Keratinocyte (primary cell): Measurements from ENCODE around the gene SULT4A1. TPM values are rescaled to one million over a fixed set of nuclear protein-coding genes. Genes with fewer than 3 reads are reported as not detected.

Source experiments
- DNase-seq: peaks from one replicate; pipeline ENCODE4 v3.0.0-alpha.2; 2011; ENCODE audit warnings: low read depth, missing footprints, low spot score
- FAIRE-seq: peaks from 2 replicates; lab custom pipeline; 2011; peaks lifted over from hg19 to GRCh38; lab: Jason Lieb, UNC
- H2AFZ ChIP-seq: 2 replicates; pipeline ENCODE4 v1.6.0; 2012; ENCODE audit warnings: low read length, control low read depth, inconsistent platforms; ENCODE audit not compliant: control insufficient read depth
- H3K27ac ChIP-seq: 2 replicates; pipeline ENCODE4 v1.5.1; 2011; ENCODE audit warnings: low read length; ENCODE audit not compliant: control insufficient read depth, insufficient read depth
- H3K27me3 ChIP-seq: 3 replicates; pipeline ENCODE4 v1.6.0; 2011; ENCODE audit warnings: low read length; ENCODE audit not compliant: control insufficient read depth, insufficient read depth; ENCODE audit errors: extremely low read depth
- H3K36me3 ChIP-seq, 2 experiments: 2 replicates in 1 of 2; 3 replicates in 1 of 2; pipeline ENCODE4 v1.5.1; 2011; ENCODE audit warnings: low read length in 2 of 2, mild to moderate bottlenecking in 1 of 2; ENCODE audit not compliant: control insufficient read depth in 2 of 2, insufficient read depth in 2 of 2; ENCODE audit errors: extremely low read depth in 1 of 2
- H3K4me1 ChIP-seq: 3 replicates; pipeline ENCODE4 v1.5.1; 2011; ENCODE audit warnings: low read length; ENCODE audit not compliant: control insufficient read depth, insufficient read depth; ENCODE audit errors: extremely low read depth
- H3K4me2 ChIP-seq: 3 replicates; pipeline ENCODE4 v1.6.0; 2011; ENCODE audit warnings: low read depth, low read length; ENCODE audit not compliant: control insufficient read depth, insufficient read depth; ENCODE audit errors: extremely low read depth
- H3K4me3 ChIP-seq, 3 experiments: fragments of 200-600 bp in 1 of 3; sonication (generic) in 1 of 3; 2 replicates in 2 of 3; 3 replicates in 1 of 3; pipeline ENCODE4 v1.5.1; 2011 to 2016; ENCODE audit warnings: low read length in 3 of 3, mild to moderate bottlenecking in 3 of 3, control low read depth in 2 of 3, inconsistent platforms in 1 of 3, low read depth in 1 of 3, mixed read lengths in 1 of 3, mixed run types in 1 of 3, moderate library complexity in 1 of 3; ENCODE audit not compliant: control insufficient read depth in 2 of 3, insufficient read depth in 2 of 3; ENCODE audit errors: extremely low read depth in 1 of 3
- H3K79me2 ChIP-seq: 2 replicates; pipeline ENCODE4 v1.6.0; 2012; ENCODE audit warnings: low read length; ENCODE audit not compliant: control insufficient read depth, insufficient read depth
- H3K9ac ChIP-seq: 3 replicates; pipeline ENCODE4 v1.6.0; 2011; ENCODE audit warnings: low read length; ENCODE audit not compliant: control insufficient read depth, insufficient read depth; ENCODE audit errors: extremely low read depth
- H3K9me1 ChIP-seq: 3 replicates; pipeline ENCODE4 v1.6.0; 2011; ENCODE audit warnings: low read length; ENCODE audit not compliant: control insufficient read depth, insufficient read depth; ENCODE audit errors: extremely low read depth
- H3K9me3 ChIP-seq: 2 replicates; pipeline ENCODE4 v1.5.1; 2012; ENCODE audit warnings: low read depth, low read length; ENCODE audit not compliant: control insufficient read depth
- H4K20me1 ChIP-seq: 3 replicates; pipeline ENCODE4 v1.6.0; 2011; ENCODE audit warnings: low read length; ENCODE audit not compliant: control insufficient read depth, insufficient read depth; ENCODE audit errors: extremely low read depth
- EZH2 ChIP-seq: IDR thresholded peaks from one replicate; pipeline ENCODE4 v1.6.1; 2012; ENCODE audit warnings: inconsistent platforms, mild to moderate bottlenecking, low read length, moderate library complexity
- dilution Hi-C: fragments of 300-500 bp; cut with MboI; formaldehyde crosslinking; loops from one replicate; pipeline ENCODE4 v1.7.0; 2020; ENCODE audit warnings: low sequenced_read_pairs; ENCODE audit not compliant: extremely low pct_ligation_motif_present
- polyA plus RNA-seq, 5 experiments: library from polyadenylated mRNA; depleted of rRNA in 3 of 5; stranded (reverse) in 3 of 5; stranded (forward) in 1 of 5; unstranded in 1 of 5; fragments of >200 nt; gene quantifications; 1 replicate in 1 of 5; 2 replicates in 3 of 5; 3 replicates in 1 of 5; pipeline versions ENCODE4 v1.2.1 to v1.2.3, GENCODE V29; 2011 to 2012; ENCODE audit warnings: missing spikeins in 2 of 5, low read depth in 1 of 5, low replicate concordance in 1 of 5
- TF ChIP-seq, protein P1 (sequence below), 3 experiments: IDR thresholded peaks in 1 of 3; conservative IDR thresholded peaks in 1 of 3; optimal IDR thresholded peaks in 1 of 3; 2 replicates in 2 of 3; 3 replicates in 1 of 3; pipeline versions ENCODE3 to v1.5.1; 2011; ENCODE audit warnings: low read length in 3 of 3, mild to moderate bottlenecking in 3 of 3, moderate library complexity in 2 of 3, control low read depth in 1 of 3, inconsistent platforms in 1 of 3; ENCODE audit not compliant: insufficient read depth in 2 of 3; ENCODE audit errors: extremely low read depth in 1 of 3

SULT4A1 gene
- polyA plus RNA-seq, 1 donor (not counting 4 experiments of a cell fraction or from before 2014, with no cell fraction given): 0.26 TPM

- Histone ChIP-seq H4K20me1 (no peaks in the 10 kb centered on the region), H3K9me3 (no peaks in the 10 kb centered on the region), H3K79me2 (no peaks in the 10 kb centered on the region), H3K4me1 (no peaks in the 10 kb centered on the region), H3K4me2 (no peak overlapping the region), H3K27me3 (peaks cover 34% of the 10 kb centered on the region), H3K4me3 (peak overlapping the region in 1 of 3 experiments; percentile 36), H3K9ac (no peak overlapping the region), H3K9me1 (no peaks in the 10 kb centered on the region), H2AFZ (no peak overlapping the region), H3K27ac (no peak overlapping the region), H3K36me3 (no peaks in the 10 kb centered on the region)
- no peak for FAIRE-seq
- dilution Hi-C loops: no loop called here
- TF ChIP-seq EZH2: peak; percentile 48
- TF ChIP-seq, protein P1, sequence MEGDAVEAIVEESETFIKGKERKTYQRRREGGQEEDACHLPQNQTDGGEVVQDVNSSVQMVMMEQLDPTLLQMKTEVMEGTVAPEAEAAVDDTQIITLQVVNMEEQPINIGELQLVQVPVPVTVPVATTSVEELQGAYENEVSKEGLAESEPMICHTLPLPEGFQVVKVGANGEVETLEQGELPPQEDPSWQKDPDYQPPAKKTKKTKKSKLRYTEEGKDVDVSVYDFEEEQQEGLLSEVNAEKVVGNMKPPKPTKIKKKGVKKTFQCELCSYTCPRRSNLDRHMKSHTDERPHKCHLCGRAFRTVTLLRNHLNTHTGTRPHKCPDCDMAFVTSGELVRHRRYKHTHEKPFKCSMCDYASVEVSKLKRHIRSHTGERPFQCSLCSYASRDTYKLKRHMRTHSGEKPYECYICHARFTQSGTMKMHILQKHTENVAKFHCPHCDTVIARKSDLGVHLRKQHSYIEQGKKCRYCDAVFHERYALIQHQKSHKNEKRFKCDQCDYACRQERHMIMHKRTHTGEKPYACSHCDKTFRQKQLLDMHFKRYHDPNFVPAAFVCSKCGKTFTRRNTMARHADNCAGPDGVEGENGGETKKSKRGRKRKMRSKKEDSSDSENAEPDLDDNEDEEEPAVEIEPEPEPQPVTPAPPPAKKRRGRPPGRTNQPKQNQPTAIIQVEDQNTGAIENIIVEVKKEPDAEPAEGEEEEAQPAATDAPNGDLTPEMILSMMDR (optimal IDR thresholded peaks at IDR 0.05 in 1 of 3, IDR thresholded peaks at IDR 0.05 in 1 of 3, conservative IDR thresholded peaks at IDR 0.05 in 1 of 3; ENCODE audit: extremely low read depth in 1 of 3, insufficient read depth in 2 of 3, low read length in 3 of 3): no peak
- DNase-seq: no peak
These were observed 784 bp downstream of the SULT4A1 start for GRCh38 chr22:43861529-43861928.

GRCh38 chr22:43860831-43861230 lies 1.5 kb downstream of the SULT4A1 start:
- H3K4me1 ChIP-seq: no peaks in the 10 kb centered on the region
- H3K4me2 ChIP-seq: no peak overlapping the region
- DNase-seq (no peak), FAIRE-seq (no peak)
- H3K4me3 ChIP-seq: no peak overlapping the region
- TF ChIP-seq, protein P1 (optimal IDR thresholded peaks at IDR 0.05 in 1 of 3, IDR thresholded peaks at IDR 0.05 in 1 of 3, conservative IDR thresholded peaks at IDR 0.05 in 1 of 3; ENCODE audit: extremely low read depth in 1 of 3, insufficient read depth in 2 of 3, low read length in 3 of 3): no peak
- no peak for TF ChIP-seq EZH2
- peaks cover 34% of the 10 kb centered on the region for H3K27me3 ChIP-seq
- dilution Hi-C loops: no loop called here
- no peaks in the 10 kb centered on the region for H3K9me1 ChIP-seq
- no peaks in the 10 kb centered on the region for H3K9me3 ChIP-seq
- H3K79me2 ChIP-seq: no peaks in the 10 kb centered on the region
- no peaks in the 10 kb centered on the region for H3K36me3 ChIP-seq
- no peak overlapping the region for H2AFZ ChIP-seq
- no peaks in the 10 kb centered on the region for H4K20me1 ChIP-seq
- no peak overlapping the region for H3K27ac ChIP-seq
- H3K9ac ChIP-seq: no peak overlapping the region
